T-helper 2 cell (primary cell): ENCODE measurements around the gene APLP2.
"Not testable (repeated sequence)": the region's sequence is repeated elsewhere in the genome, so short reads cannot be mapped to it uniquely, and the experiment has no call there.

Experiments used
- DNase-seq, 5 experiments: peaks; one replicate each; pipeline versions ENCODE4 v3.0.0 to v3.0.0-alpha.2; 2012 to 2022

Gene APLP2

DNA sequence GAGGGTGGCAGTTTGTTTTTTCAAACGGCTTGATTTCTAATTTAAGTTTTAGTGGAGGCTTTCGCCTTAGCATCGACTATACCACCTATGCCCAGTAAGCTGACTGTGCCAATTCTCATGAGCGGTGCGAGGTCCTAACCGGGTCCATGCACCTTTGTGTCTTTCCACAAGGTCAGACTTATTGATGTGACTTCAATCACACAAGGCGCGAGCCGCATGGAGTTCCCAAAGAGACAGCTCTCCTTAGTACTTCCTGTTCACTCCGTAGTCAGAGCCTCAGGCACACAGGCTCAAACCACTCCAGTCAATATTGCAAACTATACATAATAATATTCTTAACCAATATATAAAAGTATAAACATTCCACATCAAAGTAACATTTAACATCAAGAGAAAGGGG is 108.1 kb downstream of the APLP2 start:
- no peak for DNase-seq

- no peak for DNase-seq
Measured at GRCh38 chr11:130178441-130179339, 109.0 kb downstream of the APLP2 start.

GRCh38 chr11:130179396-130180306 is 110.0 kb downstream of the APLP2 start:
- DNase-seq: no peak

DNA sequence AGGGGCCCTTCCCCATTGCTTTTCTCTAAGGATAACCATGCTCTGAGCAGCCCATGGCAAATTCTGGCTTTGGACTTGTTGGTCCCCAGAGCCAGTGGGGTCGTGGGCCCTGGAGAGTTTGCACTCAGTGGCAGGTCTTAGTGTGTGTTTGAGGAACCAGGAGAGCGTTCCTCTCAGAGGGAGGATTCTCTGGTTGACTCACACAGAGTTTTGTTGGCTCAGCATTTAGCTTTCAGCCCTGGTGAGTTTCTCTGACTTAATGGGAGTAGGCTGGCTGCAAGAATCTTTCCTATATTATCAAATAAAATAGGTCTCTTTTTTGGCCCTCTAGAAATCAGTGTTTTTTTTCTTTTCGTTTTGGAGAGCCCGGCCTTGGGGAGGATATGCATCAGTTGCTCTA is 110.8 kb downstream of the APLP2 start:
- DNase-seq: no peak

DNA sequence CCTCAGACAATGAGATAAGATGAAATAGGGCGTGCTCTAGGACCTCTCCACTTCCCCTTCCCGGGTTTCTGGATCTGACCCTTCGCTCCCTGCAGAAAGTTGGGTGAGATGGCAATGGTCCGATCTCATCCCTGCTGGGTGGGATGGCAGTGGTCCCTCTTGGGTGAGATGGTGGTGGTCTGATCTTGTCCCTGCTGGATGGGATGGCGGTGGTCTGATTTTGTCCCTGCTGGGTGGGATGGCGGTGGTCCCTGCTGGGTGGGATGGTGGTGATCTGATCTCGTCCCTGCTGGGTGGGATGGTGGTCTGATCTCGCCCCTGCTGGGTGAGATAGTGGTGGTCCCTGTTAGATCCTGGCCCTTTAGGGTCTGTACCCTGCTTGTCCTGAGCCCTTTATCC is 111.2 kb downstream of the APLP2 start:
- no peak for DNase-seq

DNA sequence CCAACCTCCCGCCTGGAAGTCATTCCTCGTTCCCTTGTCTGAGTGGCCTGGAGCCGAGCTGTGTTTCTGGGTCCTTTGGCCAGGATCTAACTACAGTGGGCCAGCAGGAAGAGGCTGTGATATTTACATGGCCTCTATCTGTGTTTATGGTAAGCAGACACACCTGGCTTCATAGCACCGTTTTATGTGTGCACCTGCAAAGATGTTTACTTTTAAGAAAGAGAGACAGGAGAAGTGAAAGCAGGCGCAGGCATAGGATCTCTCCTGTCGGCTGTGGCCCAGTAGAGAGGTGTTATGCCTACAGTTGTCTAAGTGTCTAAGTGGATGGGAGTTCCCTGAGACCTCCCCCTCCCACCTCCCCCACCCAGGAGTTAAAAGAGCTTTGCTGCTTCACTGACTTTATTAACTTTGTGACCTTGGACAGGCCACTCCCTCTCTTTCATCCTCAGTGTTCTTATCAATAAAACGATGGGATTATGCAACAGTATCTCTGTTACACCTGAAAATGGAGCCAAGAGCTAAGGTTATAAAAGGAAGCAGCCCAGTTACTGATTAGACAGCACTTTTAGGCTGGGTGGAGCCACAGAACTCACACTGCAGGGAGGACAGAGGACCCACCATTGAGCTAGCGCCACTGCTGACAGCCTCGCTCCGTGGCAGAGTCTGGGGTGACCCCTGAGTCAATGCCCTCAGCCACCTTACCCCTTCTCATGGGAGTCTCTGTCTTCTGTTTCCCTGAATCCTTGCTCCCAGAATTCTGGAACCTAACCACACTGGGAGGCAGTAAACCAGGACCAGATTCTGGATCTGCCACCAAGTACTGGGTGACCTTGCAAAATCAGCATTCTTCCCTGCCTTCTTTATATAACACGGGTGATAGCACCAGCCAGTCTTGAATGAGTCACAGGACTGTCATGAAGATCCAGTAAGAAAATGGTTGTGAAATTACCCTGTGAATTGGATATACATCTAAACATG is 111.9 kb downstream of the APLP2 start:
- no peak for DNase-seq

- DNase-seq: no peak
Measured at GRCh38 chr11:130183878-130184610, 114.3 kb downstream of the APLP2 start.

GRCh38 chr11:130187096-130187495 is 117.4 kb downstream of the APLP2 start:
- no peak for DNase-seq

DNA sequence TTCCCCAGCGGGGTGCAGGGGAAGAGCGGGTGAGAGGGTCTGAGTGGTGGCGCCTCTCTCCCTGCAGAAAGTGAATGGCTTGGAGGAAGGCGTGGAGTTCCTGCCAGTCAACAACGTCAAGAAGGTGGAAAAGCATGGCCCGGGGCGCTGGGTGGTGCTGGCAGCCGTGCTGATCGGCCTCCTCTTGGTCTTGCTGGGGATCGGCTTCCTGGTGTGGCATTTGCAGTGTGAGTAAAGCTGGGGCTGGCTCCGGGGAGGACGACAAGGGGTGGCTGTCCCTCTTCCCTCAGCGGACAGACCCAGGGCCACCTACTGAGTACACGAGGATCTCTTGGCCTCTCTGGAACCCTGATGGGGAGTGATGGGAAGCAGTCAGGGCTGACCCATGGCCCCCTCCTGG is 118.4 kb downstream of the APLP2 start:
- no peak for DNase-seq

GRCh38 chr11:130188585-130189347 is 119.1 kb downstream of the APLP2 start:
- DNase-seq: no peak

GRCh38 chr11:130189492-130190210 is 120.0 kb downstream of the APLP2 start:
- no peak for DNase-seq

DNA sequence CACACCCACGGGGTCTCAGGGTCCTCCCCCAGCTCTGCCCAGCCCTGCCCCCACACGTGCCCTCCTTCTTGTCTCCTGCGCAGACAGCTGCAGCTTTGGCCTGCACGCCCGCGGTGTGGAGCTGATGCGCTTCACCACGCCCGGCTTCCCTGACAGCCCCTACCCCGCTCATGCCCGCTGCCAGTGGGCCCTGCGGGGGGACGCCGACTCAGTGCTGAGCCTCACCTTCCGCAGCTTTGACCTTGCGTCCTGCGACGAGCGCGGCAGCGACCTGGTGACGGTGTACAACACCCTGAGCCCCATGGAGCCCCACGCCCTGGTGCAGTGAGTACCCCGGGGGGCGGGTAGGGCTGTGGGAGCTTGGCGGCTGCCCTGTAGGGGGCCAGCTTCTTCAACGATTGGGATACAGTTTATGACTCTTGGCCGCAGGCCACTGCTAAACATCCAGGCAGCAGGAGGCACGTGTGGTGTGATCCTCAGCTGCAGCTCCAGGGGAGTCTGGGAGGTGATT is 120.7 kb downstream of the APLP2 start:
- DNase-seq: no peak

GRCh38 chr11:130191896-130192295 is 122.2 kb downstream of the APLP2 start:
- no peak for DNase-seq

- DNase-seq: no peak
Measured at GRCh38 chr11:130192845-130193267, 123.2 kb downstream of the APLP2 start.

DNA sequence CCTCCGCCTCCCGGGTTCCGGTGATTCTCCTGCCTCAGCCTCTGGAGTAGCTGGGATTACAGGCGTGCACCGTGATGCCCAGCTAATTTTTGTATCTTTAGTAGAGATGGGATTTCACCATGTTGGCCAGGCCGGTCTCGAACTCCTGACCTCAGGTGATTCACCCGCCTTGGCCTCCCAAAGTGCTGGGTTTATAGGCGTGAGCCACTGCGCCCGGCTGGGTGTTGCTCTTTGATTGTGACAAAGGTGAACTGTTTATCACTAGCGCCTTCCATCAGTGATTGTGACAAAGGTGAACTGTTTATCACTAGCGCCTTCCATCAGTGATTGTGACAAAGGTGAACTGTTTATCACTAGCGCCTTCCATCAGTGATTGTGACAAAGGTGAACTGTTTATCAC is 123.9 kb downstream of the APLP2 start:
- not testable (repeated sequence) for DNase-seq
